T-helper 17 cell (primary cell): ENCODE data around the gene ZC3H7A. TPM values are rescaled to one million over a fixed set of nuclear protein-coding genes. Genes with fewer than 3 reads are reported as not detected.
A peak's percentile ranks its signal among the peaks of the same experiment; 100 is the strongest.

Source experiments
- ATAC-seq: fragments of 150-1000 bp; cut with Tn5 transposase; 2 replicates; pipeline ENCODE4 v1.10.0; 2021; ENCODE audit warnings: mild to moderate bottlenecking, moderate library complexity
- DNase-seq, 3 donors: peaks; one replicate each; pipeline versions ENCODE4 v3.0.0 to v3.0.0-alpha.2; 2020 to 2021
- H3K9me3 ChIP-seq: one replicate; pipeline ENCODE4 v1.7.0; 2013; ENCODE audit warnings: low read length, mild to moderate bottlenecking; ENCODE audit not compliant: control insufficient read depth, poor library complexity, severe bottlenecking
- H3K27ac Mint-ChIP-seq: one replicate; pipeline ENCODE4 v1.8.0; 2022; ENCODE audit warnings: mild to moderate bottlenecking, moderate library complexity, mixed read lengths
- H3K27me3 Mint-ChIP-seq: one replicate; pipeline ENCODE4 v1.8.0; 2022; ENCODE audit warnings: mixed read lengths
- H3K36me3 Mint-ChIP-seq: one replicate; pipeline ENCODE4 v1.8.0; 2022; ENCODE audit warnings: low read depth, mixed read lengths
- H3K4me1 Mint-ChIP-seq: one replicate; pipeline ENCODE4 v1.8.0; 2022; ENCODE audit warnings: mild to moderate bottlenecking, mixed read lengths
- H3K4me3 Mint-ChIP-seq: one replicate; pipeline ENCODE4 v1.8.0; 2022; ENCODE audit warnings: mild to moderate bottlenecking, moderate library complexity, mixed read lengths
- total RNA-seq, 4 donors: library from RNA in 2 of 4; stranded (reverse) in 2 of 4; gene quantifications; one replicate each; pipeline ENCODE4 v1.2.3 and lab custom pipeline; 2022 to 2026

The ZC3H7A gene
- total RNA-seq, 2 donors from 2014 or later, result 111 to 117 TPM

DNA sequence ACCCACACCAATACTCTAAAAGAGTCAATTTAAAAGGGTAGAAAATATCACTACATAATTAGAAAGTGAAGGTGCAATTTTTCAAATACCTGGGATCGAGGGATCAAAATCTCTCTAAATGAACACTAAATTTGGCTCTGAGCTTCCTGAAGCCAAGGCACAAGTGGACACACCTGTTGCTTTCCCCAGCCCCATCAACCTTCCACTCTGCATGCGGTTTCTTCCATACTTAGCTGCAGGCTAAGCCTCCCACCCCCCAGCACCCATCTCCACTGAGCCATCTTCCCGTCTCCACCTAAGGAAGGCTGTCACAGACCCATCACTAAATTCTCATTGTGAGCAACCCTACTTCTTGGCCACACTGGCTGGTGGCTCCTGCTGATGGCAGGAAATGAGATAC, 84.9 kb downstream of the ZC3H7A start:
- Mint-ChIP-seq H3K4me3 (no peak overlapping the region), H3K36me3 (peaks cover 2% of the 10 kb centered on the region), H3K4me1 (peaks cover 7% of the 10 kb centered on the region), H3K27ac (peak overlapping the region; percentile 45), H3K27me3 (no peaks in the 10 kb centered on the region)
- DNase-seq (no peak), ATAC-seq (no peak)
- no peaks in the 10 kb centered on the region for H3K9me3 ChIP-seq

DNA sequence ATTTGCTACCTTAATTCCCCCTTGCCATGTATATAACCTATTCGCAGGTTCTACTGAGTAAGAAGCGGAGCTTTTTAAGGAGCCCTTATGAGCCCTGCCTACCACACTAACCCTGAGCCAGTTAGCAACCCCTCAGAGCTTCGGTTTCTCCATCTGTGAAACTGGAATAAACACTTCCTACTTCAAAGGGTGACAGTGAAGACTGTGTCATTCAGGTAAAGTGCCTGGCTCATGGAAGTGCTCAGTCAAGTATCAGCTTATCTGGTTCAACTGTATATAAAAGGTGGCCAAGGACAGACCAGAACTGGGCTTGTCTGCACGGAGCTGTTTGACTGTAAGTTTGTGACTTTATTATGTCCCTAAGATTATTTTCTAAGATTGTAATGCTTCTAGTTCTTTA, 85.4 kb downstream of the ZC3H7A start:
- ATAC-seq (no peak), DNase-seq (no peak)
- no peak overlapping the region for H3K4me3 Mint-ChIP-seq

GRCh38 chr16:11708421-11708820, 88.6 kb downstream of the ZC3H7A start:
- Mint-ChIP-seq H3K4me1 (peaks cover 12% of the 10 kb centered on the region), H3K36me3 (no peaks in the 10 kb centered on the region), H3K27ac (peak overlapping the region; percentile 9), H3K27me3 (no peaks in the 10 kb centered on the region), H3K4me3 (no peak overlapping the region)
- ATAC-seq (no peak), DNase-seq (no peak)
- no peaks in the 10 kb centered on the region for H3K9me3 ChIP-seq

More for the DNA sequence above, 85.4 kb downstream of the ZC3H7A start:
- H3K27me3 Mint-ChIP-seq, result no peaks in the 10 kb centered on the region
- peaks cover under 1% of the 10 kb centered on the region for H3K36me3 Mint-ChIP-seq
- no peaks in the 10 kb centered on the region for H3K9me3 ChIP-seq
- H3K4me1 Mint-ChIP-seq, result peaks cover 6% of the 10 kb centered on the region
- H3K27ac Mint-ChIP-seq, result no peak overlapping the region

- ATAC-seq (no peak), DNase-seq (no peak)
- no peaks in the 10 kb centered on the region for H3K36me3 Mint-ChIP-seq
- H3K9me3 ChIP-seq, result no peaks in the 10 kb centered on the region
- H3K4me3 Mint-ChIP-seq, result no peak overlapping the region
- peaks cover 19% of the 10 kb centered on the region for H3K4me1 Mint-ChIP-seq
- peak overlapping the region; percentile 9 for H3K27ac Mint-ChIP-seq
- no peaks in the 10 kb centered on the region for H3K27me3 Mint-ChIP-seq
These were observed 89.3 kb downstream of the ZC3H7A start for GRCh38 chr16:11707679-11708197.

GRCh38 chr16:11706180-11706742, 90.8 kb downstream of the ZC3H7A start:
- no peak for DNase-seq
- H3K4me3 Mint-ChIP-seq, result no peak overlapping the region
- H3K27ac Mint-ChIP-seq, result no peak overlapping the region
- peaks cover 24% of the 10 kb centered on the region for H3K4me1 Mint-ChIP-seq
- no peaks in the 10 kb centered on the region for H3K9me3 ChIP-seq
- H3K27me3 Mint-ChIP-seq, result no peaks in the 10 kb centered on the region
- no peak for ATAC-seq
- H3K36me3 Mint-ChIP-seq, result no peaks in the 10 kb centered on the region

DNA sequence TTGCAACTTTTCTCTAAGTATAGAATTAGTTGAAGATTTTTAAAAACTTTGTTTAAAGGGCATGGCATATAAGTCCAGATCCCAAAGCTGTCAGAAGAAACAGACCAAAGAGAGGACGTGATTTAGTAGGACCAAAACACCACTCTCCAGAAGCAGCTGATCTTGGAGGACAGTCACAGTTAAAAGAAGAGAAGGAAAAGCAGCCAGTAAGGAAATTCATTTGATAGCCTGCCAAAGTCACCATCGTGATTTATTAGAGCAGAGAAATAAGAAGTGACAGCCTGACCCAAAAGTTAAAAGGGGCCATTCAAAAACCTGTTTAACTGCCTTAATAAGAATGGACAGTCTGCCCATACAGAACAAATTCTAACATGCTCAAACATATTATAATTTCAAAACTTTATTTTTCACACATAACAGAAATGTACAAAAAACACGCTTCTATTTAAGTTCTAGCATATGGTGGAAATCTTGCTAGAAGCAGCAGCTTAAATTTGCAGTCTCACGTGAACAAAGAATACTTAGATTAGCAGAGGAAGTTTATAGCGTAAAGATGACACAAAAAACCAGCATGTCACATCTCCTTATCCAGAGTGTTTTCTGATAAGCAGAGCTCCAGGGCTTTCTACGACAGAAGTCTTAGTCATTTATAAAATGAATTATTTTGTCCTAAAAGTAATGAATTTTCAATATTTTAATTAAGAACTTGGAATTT, 91.6 kb downstream of the ZC3H7A start:
- no peaks in the 10 kb centered on the region for H3K9me3 ChIP-seq
- Mint-ChIP-seq H3K27ac (no peak overlapping the region), H3K4me1 (peaks cover 26% of the 10 kb centered on the region), H3K27me3 (no peaks in the 10 kb centered on the region), H3K4me3 (no peak overlapping the region), H3K36me3 (no peaks in the 10 kb centered on the region)
- ATAC-seq, result no peak
- no peak for DNase-seq

Other genes with a start within 250 kb of the ZC3H7A start
- 100 to 1,000 TPM in 1 of 2 donors, 10 to 100 TPM in 1; 93.1 to 155 TPM for gene LITAF, start 210.3 kb downstream of the ZC3H7A start, total RNA-seq
- 10 to 100 TPM; 27.8 to 89.7 TPM for gene SNN, start 128.8 kb downstream of the ZC3H7A start, total RNA-seq
- gene TXNDC11, start 54.4 kb downstream of the ZC3H7A start, total RNA-seq, result 100 to 1,000 TPM in 1 of 2 donors, 10 to 100 TPM in 1; 87.5 to 103 TPM
- gene RSL1D1, start 54.3 kb upstream of the ZC3H7A start, total RNA-seq, result 100 to 1,000 TPM; 159 to 186 TPM
- 100 to 1,000 TPM; 161 to 203 TPM for gene GSPT1, start 118.7 kb upstream of the ZC3H7A start, total RNA-seq
- gene NPIPB2, start 144.8 kb upstream of the ZC3H7A start, total RNA-seq, result 10 to 100 TPM; 13.6 to 19.1 TPM
- gene TNFRSF17, start 168.0 kb upstream of the ZC3H7A start, total RNA-seq, result under 1 TPM in 1 of 2 donors, not detected in 1; 0.45 TPM
- gene SNX29, start 179.5 kb upstream of the ZC3H7A start, total RNA-seq, result 10 to 100 TPM; 31.0 to 33.3 TPM